Keratinocyte (primary cell): ENCODE measurements around the gene CDC16. TPM values are rescaled to one million over a fixed set of nuclear protein-coding genes. Genes with fewer than 3 reads are reported as not detected.

ENCODE experiments used
- DNase-seq: peaks from one replicate; pipeline ENCODE4 v3.0.0-alpha.2; 2011; ENCODE audit warnings: low read depth, missing footprints, low spot score
- FAIRE-seq: peaks from 2 replicates; lab custom pipeline; 2011; peaks lifted over from hg19 to GRCh38; lab: Jason Lieb, UNC
- H2AFZ ChIP-seq: 2 replicates; pipeline ENCODE4 v1.6.0; 2012; ENCODE audit warnings: low read length, control low read depth, inconsistent platforms; ENCODE audit not compliant: control insufficient read depth
- H3K27ac ChIP-seq: 2 replicates; pipeline ENCODE4 v1.5.1; 2011; ENCODE audit warnings: low read length; ENCODE audit not compliant: control insufficient read depth, insufficient read depth
- H3K27me3 ChIP-seq: 3 replicates; pipeline ENCODE4 v1.6.0; 2011; ENCODE audit warnings: low read length; ENCODE audit not compliant: control insufficient read depth, insufficient read depth; ENCODE audit errors: extremely low read depth
- H3K36me3 ChIP-seq, 2 experiments: 2 replicates in 1 of 2; 3 replicates in 1 of 2; pipeline ENCODE4 v1.5.1; 2011; ENCODE audit warnings: low read length in 2 of 2, mild to moderate bottlenecking in 1 of 2; ENCODE audit not compliant: control insufficient read depth in 2 of 2, insufficient read depth in 2 of 2; ENCODE audit errors: extremely low read depth in 1 of 2
- H3K4me1 ChIP-seq: 3 replicates; pipeline ENCODE4 v1.5.1; 2011; ENCODE audit warnings: low read length; ENCODE audit not compliant: control insufficient read depth, insufficient read depth; ENCODE audit errors: extremely low read depth
- H3K4me2 ChIP-seq: 3 replicates; pipeline ENCODE4 v1.6.0; 2011; ENCODE audit warnings: low read depth, low read length; ENCODE audit not compliant: control insufficient read depth, insufficient read depth; ENCODE audit errors: extremely low read depth
- H3K4me3 ChIP-seq, 3 experiments: fragments of 200-600 bp in 1 of 3; sonication (generic) in 1 of 3; 2 replicates in 2 of 3; 3 replicates in 1 of 3; pipeline ENCODE4 v1.5.1; 2011 to 2016; ENCODE audit warnings: low read length in 3 of 3, mild to moderate bottlenecking in 3 of 3, control low read depth in 2 of 3, inconsistent platforms in 1 of 3, low read depth in 1 of 3, mixed read lengths in 1 of 3, mixed run types in 1 of 3, moderate library complexity in 1 of 3; ENCODE audit not compliant: control insufficient read depth in 2 of 3, insufficient read depth in 2 of 3; ENCODE audit errors: extremely low read depth in 1 of 3
- H3K79me2 ChIP-seq: 2 replicates; pipeline ENCODE4 v1.6.0; 2012; ENCODE audit warnings: low read length; ENCODE audit not compliant: control insufficient read depth, insufficient read depth
- H3K9ac ChIP-seq: 3 replicates; pipeline ENCODE4 v1.6.0; 2011; ENCODE audit warnings: low read length; ENCODE audit not compliant: control insufficient read depth, insufficient read depth; ENCODE audit errors: extremely low read depth
- H3K9me1 ChIP-seq: 3 replicates; pipeline ENCODE4 v1.6.0; 2011; ENCODE audit warnings: low read length; ENCODE audit not compliant: control insufficient read depth, insufficient read depth; ENCODE audit errors: extremely low read depth
- H3K9me3 ChIP-seq: 2 replicates; pipeline ENCODE4 v1.5.1; 2012; ENCODE audit warnings: low read depth, low read length; ENCODE audit not compliant: control insufficient read depth
- H4K20me1 ChIP-seq: 3 replicates; pipeline ENCODE4 v1.6.0; 2011; ENCODE audit warnings: low read length; ENCODE audit not compliant: control insufficient read depth, insufficient read depth; ENCODE audit errors: extremely low read depth
- EZH2 ChIP-seq: IDR thresholded peaks from one replicate; pipeline ENCODE4 v1.6.1; 2012; ENCODE audit warnings: inconsistent platforms, mild to moderate bottlenecking, low read length, moderate library complexity
- dilution Hi-C: fragments of 300-500 bp; cut with MboI; formaldehyde crosslinking; loops from one replicate; pipeline ENCODE4 v1.7.0; 2020; ENCODE audit warnings: low sequenced_read_pairs; ENCODE audit not compliant: extremely low pct_ligation_motif_present
- polyA plus RNA-seq, 5 experiments: library from polyadenylated mRNA; depleted of rRNA in 3 of 5; stranded (reverse) in 3 of 5; stranded (forward) in 1 of 5; unstranded in 1 of 5; fragments of >200 nt; gene quantifications; 1 replicate in 1 of 5; 2 replicates in 3 of 5; 3 replicates in 1 of 5; pipeline versions ENCODE4 v1.2.1 to v1.2.3, GENCODE V29; 2011 to 2012; ENCODE audit warnings: missing spikeins in 2 of 5, low read depth in 1 of 5, low replicate concordance in 1 of 5
- TF ChIP-seq, protein P1 (sequence below), 3 experiments: IDR thresholded peaks in 1 of 3; conservative IDR thresholded peaks in 1 of 3; optimal IDR thresholded peaks in 1 of 3; 2 replicates in 2 of 3; 3 replicates in 1 of 3; pipeline versions ENCODE3 to v1.5.1; 2011; ENCODE audit warnings: low read length in 3 of 3, mild to moderate bottlenecking in 3 of 3, moderate library complexity in 2 of 3, control low read depth in 1 of 3, inconsistent platforms in 1 of 3; ENCODE audit not compliant: insufficient read depth in 2 of 3; ENCODE audit errors: extremely low read depth in 1 of 3

The CDC16 gene
- polyA plus RNA-seq, 1 donor (not counting 4 experiments of a cell fraction or from before 2014, with no cell fraction given) = 91.8 TPM

DNA sequence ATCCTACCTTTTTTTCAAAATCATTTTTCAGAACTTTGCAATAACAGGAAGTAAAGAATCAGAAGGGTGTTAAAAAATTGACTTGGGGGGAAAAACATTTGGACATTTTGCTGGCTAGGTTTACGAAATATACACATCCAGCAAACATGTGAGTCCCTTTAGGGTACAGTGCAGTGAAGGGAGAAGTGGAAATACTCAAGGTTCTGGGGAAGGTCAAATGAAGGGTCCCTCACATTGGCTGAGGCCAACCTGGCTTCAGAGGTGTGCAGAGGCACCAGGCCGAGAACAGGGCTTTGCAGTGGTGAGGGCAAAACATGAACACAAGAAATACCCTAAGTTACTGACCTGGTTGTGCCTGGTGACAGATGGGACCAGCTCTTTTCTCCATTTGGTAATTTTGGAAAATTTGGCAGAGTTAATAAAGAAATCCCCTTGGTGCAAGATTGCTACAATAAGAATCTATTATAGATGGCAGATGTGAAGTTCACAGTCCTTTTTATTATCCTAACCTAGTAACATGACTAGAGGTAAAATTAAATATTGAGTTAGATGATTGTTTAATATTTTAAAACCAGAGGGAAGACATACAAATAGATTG is 45.2 kb downstream of the CDC16 start:
- Histone ChIP-seq H3K9me3 (no peaks in the 10 kb centered on the region), H3K4me1 (peaks cover 12% of the 10 kb centered on the region), H3K36me3 (peaks cover 4 to 7% of the 10 kb centered on the region in 2 experiments), H3K27me3 (no peaks in the 10 kb centered on the region), H3K9me1 (no peaks in the 10 kb centered on the region), H2AFZ (no peak overlapping the region), H4K20me1 (no peaks in the 10 kb centered on the region), H3K4me2 (no peak overlapping the region), H3K9ac (peak overlapping the region; percentile 93), H3K79me2 (peaks cover 23% of the 10 kb centered on the region), H3K4me3 (no peak overlapping the region), H3K27ac (peak overlapping the region; percentile 90)
- dilution Hi-C loops = no loop called here
- no peak for FAIRE-seq
- DNase-seq = no peak
- TF ChIP-seq, protein P1, sequence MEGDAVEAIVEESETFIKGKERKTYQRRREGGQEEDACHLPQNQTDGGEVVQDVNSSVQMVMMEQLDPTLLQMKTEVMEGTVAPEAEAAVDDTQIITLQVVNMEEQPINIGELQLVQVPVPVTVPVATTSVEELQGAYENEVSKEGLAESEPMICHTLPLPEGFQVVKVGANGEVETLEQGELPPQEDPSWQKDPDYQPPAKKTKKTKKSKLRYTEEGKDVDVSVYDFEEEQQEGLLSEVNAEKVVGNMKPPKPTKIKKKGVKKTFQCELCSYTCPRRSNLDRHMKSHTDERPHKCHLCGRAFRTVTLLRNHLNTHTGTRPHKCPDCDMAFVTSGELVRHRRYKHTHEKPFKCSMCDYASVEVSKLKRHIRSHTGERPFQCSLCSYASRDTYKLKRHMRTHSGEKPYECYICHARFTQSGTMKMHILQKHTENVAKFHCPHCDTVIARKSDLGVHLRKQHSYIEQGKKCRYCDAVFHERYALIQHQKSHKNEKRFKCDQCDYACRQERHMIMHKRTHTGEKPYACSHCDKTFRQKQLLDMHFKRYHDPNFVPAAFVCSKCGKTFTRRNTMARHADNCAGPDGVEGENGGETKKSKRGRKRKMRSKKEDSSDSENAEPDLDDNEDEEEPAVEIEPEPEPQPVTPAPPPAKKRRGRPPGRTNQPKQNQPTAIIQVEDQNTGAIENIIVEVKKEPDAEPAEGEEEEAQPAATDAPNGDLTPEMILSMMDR (optimal IDR thresholded peaks at IDR 0.05 in 1 of 3, IDR thresholded peaks at IDR 0.05 in 1 of 3, conservative IDR thresholded peaks at IDR 0.05 in 1 of 3; ENCODE audit: extremely low read depth in 1 of 3, insufficient read depth in 2 of 3, low read length in 3 of 3) = no peak
- TF ChIP-seq EZH2 = no peak

DNA sequence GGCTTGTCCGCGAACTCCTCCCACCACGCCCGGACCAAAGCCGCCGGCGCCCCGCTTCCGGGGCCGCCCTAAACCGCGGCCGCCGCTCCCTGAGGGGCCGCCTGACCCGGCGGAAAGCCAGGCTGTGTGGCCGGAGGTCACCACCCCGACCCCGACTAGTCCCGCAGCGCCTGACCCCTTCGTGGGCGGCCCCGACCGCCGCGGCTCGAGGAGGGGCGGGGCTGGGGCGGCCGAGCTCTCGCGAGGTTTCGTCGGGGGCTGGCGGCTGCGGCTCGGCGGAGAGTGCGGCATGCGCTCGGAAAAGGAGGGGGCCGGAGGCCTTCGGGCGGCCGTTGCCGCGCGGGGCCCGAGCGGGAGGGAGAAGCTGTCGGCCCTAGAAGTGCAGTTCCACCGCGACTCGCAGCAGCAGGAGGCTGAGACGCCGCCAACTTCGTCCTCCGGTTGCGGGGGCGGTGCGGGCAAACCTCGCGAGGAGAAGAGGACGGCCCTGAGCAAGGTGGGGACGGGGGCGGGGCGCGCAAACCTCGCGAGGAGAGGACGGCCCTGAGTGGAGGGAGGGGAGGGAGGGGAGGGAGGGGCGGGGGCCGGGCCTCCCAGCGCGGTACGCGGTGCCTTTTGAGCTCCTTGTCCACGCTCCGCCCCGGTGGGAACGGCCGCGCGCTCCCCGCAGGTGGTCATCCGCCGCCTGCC is 46.8 kb downstream of the CDC16 start, which contains the start of gene UPF3A:
Gene UPF3A (plus strand): TSS at position 251 of the 690 bp plus-strand sequence. CDS start 39 bp downstream, at position 290.
- dilution Hi-C loops = no loop called here
- FAIRE-seq = no peak
- H3K9me1 ChIP-seq = no peaks in the 10 kb centered on the region
- peak within 1 kb of the TSS; percentile 95 for H3K9ac ChIP-seq
- H2AFZ ChIP-seq = peak within 1 kb of the TSS; percentile 94
- H3K27ac ChIP-seq = peak within 1 kb of the TSS; percentile 94
- peak within 1 kb of the TSS; percentile 96 for H3K4me2 ChIP-seq
- H3K36me3 ChIP-seq = peaks cover 3 to 5% of the 10 kb centered on the region in 2 experiments
- no peak for TF ChIP-seq EZH2
- TF ChIP-seq, protein P1 (optimal IDR thresholded peaks at IDR 0.05 in 1 of 3, IDR thresholded peaks at IDR 0.05 in 1 of 3, conservative IDR thresholded peaks at IDR 0.05 in 1 of 3; ENCODE audit: extremely low read depth in 1 of 3, insufficient read depth in 2 of 3, low read length in 3 of 3) = no peak
- no peak for DNase-seq
- H3K27me3 ChIP-seq = no peaks in the 10 kb centered on the region
- H3K9me3 ChIP-seq = no peaks in the 10 kb centered on the region
- peaks cover 25% of the 10 kb centered on the region for H3K79me2 ChIP-seq
- H4K20me1 ChIP-seq = no peaks in the 10 kb centered on the region
- peaks cover 26% of the 10 kb centered on the region for H3K4me1 ChIP-seq
- peak within 1 kb of the TSS; percentile 74 to 97 (median 93) for H3K4me3 ChIP-seq
